ENCODE results near the gene HBS1L. TPM values are rescaled to one million over a fixed set of nuclear protein-coding genes. Genes with fewer than 3 reads are reported as not detected.

The HBS1L gene
- total RNA-seq, 1 donor from 2014 or later, result 114 TPM

DNA sequence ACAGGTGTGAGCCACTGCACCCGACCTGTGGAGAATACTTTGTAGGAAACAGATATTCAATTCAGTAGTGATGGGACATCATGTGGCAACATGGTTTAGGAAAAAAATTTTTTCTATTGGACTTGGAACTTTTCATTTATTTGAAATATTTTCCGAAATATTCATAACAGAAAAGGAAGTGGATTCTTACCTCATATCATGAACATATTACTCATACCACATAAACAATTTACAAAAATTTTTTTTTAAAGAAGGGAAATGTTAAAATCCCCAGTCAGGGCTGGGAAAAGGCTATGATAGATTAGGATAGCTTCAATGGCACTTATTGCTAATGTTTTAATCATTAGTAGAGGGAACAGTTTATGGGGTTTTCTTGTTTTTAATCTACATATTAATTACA is 97.9 kb downstream of the HBS1L start:
- TF ChIP-seq, protein P1, sequence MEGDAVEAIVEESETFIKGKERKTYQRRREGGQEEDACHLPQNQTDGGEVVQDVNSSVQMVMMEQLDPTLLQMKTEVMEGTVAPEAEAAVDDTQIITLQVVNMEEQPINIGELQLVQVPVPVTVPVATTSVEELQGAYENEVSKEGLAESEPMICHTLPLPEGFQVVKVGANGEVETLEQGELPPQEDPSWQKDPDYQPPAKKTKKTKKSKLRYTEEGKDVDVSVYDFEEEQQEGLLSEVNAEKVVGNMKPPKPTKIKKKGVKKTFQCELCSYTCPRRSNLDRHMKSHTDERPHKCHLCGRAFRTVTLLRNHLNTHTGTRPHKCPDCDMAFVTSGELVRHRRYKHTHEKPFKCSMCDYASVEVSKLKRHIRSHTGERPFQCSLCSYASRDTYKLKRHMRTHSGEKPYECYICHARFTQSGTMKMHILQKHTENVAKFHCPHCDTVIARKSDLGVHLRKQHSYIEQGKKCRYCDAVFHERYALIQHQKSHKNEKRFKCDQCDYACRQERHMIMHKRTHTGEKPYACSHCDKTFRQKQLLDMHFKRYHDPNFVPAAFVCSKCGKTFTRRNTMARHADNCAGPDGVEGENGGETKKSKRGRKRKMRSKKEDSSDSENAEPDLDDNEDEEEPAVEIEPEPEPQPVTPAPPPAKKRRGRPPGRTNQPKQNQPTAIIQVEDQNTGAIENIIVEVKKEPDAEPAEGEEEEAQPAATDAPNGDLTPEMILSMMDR (IDR thresholded peaks at IDR 0.05; ENCODE audit: insufficient read depth, low read length, severe bottlenecking), result no peak
- no peaks in the 10 kb centered on the region for H3K27me3 ChIP-seq (ENCODE audit: control insufficient read depth, insufficient read depth, low read length)
- FAIRE-seq, result no peak

DNA sequence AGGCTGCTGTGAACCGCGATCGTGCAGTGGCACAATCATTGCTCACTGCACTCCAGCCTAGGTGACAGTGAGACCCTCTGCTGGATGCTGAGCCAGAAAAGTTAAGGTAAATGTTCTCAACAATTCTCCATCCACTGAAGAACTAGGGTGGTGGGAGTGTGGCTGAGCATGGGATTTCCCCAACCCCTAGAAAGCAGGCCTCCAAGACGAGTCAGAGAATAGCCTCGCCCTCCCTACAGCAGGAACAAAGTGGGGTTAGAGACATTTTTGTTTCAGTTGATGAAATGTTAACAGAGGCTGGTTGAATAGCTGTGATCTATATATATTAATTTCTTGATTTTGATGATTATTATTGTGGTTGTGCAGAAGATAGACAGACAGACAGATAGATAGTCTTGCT is 98.6 kb downstream of the HBS1L start:
- FAIRE-seq (no peak), DNase-seq (ENCODE audit: low read depth) (no peak)
- Histone ChIP-seq H3K27me3 (ENCODE audit: control insufficient read depth, insufficient read depth, low read length) (no peaks in the 10 kb centered on the region), H3K4me3 (ENCODE audit: low read depth, low read length) (no peak overlapping the region), H3K36me3 (ENCODE audit: control insufficient read depth, insufficient read depth, low read length) (no peaks in the 10 kb centered on the region)
- TF ChIP-seq, protein P1 (IDR thresholded peaks at IDR 0.05; ENCODE audit: insufficient read depth, low read length, severe bottlenecking), result no peak

More for the DNA sequence above, 97.9 kb downstream of the HBS1L start:
- Histone ChIP-seq H3K36me3 (ENCODE audit: control insufficient read depth, insufficient read depth, low read length) (no peaks in the 10 kb centered on the region), H3K4me3 (ENCODE audit: low read depth, low read length) (no peak overlapping the region)
- DNase-seq (ENCODE audit: low read depth), result no peak

DNA sequence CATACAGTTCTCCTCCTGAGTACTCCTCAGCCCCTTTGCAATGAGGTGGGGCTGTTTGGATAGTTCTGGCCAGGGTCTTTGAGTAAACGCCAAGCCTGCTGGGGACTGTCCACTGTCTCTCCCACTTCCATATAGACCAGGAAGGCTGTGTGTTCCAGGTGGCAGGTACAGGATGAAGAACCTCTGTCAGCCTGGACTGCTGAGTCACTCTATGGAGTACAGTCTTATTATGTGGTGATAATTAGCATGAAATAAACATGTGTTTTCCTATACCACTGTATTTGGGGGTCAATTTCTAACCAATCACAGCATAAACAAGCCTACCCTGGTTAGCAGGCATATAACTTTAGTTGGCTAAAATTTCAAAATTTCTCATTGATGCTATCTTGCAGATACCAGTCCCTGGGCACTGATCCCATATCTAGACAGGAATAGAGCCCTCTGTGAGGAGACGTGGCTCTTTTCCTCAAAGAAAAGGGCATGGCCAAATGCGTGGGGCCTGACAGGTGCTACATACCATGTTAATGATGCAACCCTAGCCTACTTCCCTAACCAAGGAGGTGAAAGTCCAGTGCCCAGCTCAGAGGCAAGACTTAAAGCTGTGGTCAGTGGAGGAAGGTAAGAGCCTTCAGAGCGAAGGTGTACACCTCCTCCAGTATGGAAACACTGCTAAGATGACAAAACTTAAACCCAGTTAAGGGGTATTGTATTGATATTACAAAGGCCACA is 100.2 kb downstream of the HBS1L start:
- FAIRE-seq (no peak), DNase-seq (ENCODE audit: low read depth) (no peak)
- TF ChIP-seq, protein P1 (IDR thresholded peaks at IDR 0.05; ENCODE audit: insufficient read depth, low read length, severe bottlenecking), result no peak
- Histone ChIP-seq H3K4me3 (ENCODE audit: low read depth, low read length) (no peak overlapping the region), H3K27me3 (ENCODE audit: control insufficient read depth, insufficient read depth, low read length) (no peaks in the 10 kb centered on the region), H3K36me3 (ENCODE audit: control insufficient read depth, insufficient read depth, low read length) (no peaks in the 10 kb centered on the region)

DNA sequence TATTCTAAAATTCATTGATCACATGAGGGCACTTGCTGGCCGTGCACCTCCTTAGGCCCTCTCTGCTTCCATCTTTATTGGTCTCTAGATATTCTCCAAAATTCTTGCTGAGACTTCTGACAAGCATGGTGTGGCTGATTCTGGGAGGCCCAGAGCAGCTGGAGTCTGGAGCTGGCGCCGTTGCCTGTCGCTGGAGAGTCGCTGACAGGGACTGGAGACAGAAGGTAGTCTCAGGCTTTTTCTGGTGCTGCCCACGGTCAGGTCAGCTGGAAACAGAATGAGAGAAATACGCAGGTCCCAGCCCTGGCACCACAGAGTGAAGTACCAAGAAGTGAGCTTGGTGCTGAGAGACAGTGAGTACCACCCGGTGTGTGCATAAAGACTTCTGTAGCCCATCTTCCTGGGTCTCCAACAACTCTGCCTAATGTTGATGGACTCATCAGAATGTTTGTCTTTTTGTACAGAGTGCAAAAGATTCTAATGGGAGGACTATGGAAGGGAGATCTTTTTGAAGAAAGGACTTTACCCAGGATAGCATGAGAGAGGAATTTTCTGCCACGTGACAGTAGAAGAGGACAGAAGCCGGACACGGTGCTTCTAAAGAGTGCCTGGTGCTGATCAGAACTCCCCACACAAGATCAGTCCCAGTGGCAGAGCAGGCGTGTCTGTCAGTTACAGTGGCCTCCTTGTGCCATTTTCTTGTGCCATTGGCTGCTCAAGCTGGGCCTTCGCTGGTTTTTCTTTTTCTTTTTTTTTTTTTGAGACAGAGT is 102.9 kb downstream of the HBS1L start:
- Histone ChIP-seq H3K4me3 (ENCODE audit: low read depth, low read length) (no peak overlapping the region), H3K27me3 (ENCODE audit: control insufficient read depth, insufficient read depth, low read length) (no peaks in the 10 kb centered on the region), H3K36me3 (ENCODE audit: control insufficient read depth, insufficient read depth, low read length) (no peaks in the 10 kb centered on the region)
- FAIRE-seq (no peak), DNase-seq (ENCODE audit: low read depth) (no peak)
- TF ChIP-seq, protein P1 (IDR thresholded peaks at IDR 0.05; ENCODE audit: insufficient read depth, low read length, severe bottlenecking), result no peak

DNA sequence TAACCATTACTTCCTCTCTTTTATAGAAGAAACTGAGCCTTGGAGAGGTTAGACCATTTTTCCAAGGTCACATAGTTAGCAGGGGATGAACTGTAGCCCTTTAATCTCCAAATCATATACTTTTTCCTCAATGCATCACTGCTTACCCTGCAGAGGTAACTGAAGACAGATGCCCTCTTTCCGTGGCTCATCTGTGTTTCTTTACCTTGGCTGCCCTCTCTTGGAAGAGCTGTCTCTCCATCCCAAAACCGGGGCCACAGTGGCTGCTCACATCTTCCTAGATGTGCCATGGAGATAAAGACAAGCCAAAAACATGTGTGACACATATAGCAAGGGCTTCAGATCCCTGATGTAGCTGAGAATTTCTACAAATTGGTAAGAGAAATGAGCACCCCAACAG is 104.1 kb downstream of the HBS1L start:
- Histone ChIP-seq H3K4me3 (ENCODE audit: low read depth, low read length) (no peak overlapping the region), H3K27me3 (ENCODE audit: control insufficient read depth, insufficient read depth, low read length) (no peaks in the 10 kb centered on the region), H3K36me3 (ENCODE audit: control insufficient read depth, insufficient read depth, low read length) (no peaks in the 10 kb centered on the region)
- FAIRE-seq, result no peak
- TF ChIP-seq, protein P1 (IDR thresholded peaks at IDR 0.05; ENCODE audit: insufficient read depth, low read length, severe bottlenecking), result no peak
- DNase-seq (ENCODE audit: low read depth), result no peak

All from bronchial epithelial cell (primary cell).